SKM-1 treated with dmso at 0.1 percent for 144 hours (cell line): ENCODE data around the gene ADD3.

ENCODE experiments used
- DNase-seq: peaks from one replicate; lab custom pipeline; 2025; ENCODE audit not compliant: unreplicated experiment; lab: John Stamatoyannopoulos, UW

The ADD3 gene

DNA sequence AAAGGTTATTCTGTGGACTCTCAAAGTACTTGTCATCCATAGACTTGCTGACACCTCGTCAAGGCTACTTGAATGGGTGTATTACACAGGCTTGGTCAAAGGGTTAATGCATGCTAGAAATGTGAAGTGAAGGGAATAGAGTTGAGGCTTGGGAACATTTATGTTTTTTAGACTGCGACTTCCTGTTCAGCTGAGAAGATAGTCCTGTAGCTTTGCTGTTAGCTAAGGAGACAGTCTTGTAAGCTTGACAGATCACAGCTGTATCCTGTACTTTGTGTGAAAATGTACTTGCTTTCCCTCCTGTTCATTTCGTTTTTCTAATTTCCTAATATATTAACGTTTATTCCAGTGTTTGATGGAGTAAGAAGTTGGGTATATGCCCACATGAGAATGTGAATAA lies 52.1 kb downstream of the ADD3 start:
- DNase-seq = no peak

DNA sequence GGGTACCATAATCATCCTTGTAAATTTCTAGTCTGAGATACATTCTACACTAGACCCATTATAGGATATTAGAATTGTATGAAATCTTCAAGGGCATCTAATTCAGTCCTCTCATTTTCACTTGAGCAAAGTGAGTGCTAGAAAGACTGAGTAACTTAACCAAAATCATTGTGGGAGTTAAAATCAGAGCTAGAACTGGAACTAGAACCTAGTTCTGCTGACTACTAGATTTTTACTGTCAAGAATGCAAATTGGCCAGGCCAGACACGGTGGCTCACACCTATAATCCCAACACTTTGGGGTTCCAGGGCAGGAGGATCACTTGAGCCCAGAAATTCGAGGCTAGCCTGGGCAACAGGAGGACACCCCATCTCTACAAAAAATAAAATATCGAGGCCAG lies 53.9 kb downstream of the ADD3 start:
- DNase-seq = no peak

DNA sequence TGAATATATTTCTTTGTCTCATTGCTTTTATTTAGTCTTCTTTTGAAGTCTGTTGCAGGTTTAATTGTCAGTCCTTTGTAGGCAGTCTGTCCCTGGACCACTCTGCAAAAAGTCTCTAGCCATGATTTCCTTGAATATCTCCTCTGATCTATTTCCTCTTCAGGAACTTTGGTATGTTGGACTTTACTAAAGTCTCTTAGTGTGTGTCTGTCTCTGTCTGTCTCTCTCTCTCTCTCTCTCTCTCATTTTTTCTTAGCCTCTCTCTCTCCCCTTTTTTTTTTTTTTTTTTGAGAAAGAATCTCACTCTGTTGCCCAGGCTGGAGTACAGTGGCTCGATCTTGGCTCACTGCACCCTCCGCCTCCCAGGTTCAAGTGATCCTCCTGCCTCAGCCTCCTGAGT lies 57.5 kb downstream of the ADD3 start:
- no peak for DNase-seq

DNA sequence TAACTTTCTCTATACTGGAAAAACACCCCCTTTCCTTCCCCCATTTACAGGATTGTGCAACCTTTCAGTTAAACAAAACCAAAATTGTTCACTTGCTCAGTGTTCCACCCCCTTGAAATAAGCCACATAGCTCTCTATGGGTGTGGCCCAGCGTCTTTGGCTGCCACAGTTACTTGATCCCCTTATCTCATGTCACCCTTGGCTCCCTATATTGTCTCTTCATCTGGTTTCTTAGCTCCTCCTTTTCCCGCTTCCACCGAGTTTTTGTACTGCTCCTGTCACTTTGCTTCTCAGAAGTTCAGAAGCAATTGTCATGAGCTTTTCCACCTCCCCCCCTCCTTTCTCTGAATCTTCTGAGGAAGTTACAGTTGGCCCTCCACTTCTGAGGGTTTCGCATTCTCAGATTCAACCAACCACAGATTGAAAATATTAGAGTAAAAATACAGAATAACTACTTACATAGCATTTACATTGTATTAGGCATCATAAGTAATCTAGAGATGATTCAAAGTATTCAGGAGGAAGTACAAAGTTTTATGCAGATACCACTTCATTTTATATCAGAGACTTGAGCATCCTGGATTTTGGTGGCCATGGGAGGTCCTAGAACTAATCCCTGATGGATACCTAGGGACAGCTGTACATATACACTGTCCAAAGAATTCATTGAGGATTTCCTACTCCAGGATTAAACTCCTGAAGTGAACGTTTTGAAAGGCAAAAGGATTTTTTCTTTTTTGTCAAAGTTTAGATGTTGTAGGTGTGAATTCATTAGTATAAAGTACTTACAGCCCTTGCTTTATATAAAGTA lies 60.4 kb downstream of the ADD3 start:
- peak; percentile 37 for DNase-seq

DNA sequence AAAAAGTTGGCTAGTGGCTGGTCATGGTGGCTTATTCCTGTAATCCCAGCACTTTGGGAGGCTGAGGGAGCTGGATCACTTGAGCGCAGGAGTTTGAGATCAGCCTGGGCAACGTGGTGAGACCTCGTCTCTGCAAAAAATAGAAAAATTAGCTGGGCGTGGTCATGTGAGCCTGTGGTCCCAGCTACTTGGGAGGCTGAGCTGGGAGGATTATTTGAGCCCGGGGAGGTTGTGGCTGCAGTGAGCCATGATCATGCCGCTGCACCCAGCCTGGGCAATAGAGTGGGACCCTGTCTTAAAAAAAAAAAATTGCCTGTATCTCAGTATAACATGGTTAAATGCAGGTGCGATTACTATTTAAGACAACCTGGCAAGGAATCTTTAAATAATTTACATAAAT lies 61.0 kb downstream of the ADD3 start:
- no peak for DNase-seq

DNA sequence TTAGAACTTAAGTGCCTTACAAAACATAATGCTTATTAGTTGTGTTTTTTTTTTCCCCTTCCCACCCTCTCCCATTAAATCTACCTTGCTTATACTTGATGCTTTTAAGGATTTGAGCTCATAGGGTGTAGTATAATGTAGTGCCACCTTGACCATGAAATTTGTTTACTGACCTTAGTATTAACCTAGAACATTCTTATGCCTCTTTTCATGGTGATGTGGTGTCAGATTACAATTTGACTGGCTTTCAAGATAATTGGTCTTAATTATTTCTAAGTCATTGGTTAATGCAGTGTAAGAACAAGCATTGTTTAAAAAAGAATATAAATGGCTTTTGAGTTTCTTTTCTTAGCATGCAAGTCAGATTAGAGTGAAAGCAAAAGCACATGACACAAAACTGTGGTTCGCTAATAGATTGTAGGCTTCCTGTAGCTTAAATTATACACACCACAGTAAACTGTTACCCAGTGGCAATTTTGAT lies 61.8 kb downstream of the ADD3 start:
- no peak for DNase-seq

DNA sequence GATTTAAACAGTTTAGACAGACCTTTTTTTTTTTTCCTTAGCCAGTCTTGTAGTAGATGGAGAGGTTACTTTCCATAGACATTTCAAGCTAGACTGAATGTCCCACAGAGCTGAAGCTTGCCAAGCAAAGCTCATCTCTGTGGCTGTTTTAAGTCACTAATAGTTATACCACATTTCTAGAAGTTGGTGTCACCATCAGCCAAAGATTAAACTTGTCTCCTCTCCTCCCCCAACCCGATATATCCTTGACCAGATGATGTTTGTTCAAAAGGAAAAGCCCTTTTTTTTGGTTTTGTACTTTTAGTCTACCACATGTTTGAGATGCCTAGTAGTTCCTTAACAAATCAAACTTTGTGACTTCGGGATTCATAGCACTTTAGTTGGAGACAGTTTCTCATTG lies 66.1 kb downstream of the ADD3 start:
- DNase-seq = no peak

DNA sequence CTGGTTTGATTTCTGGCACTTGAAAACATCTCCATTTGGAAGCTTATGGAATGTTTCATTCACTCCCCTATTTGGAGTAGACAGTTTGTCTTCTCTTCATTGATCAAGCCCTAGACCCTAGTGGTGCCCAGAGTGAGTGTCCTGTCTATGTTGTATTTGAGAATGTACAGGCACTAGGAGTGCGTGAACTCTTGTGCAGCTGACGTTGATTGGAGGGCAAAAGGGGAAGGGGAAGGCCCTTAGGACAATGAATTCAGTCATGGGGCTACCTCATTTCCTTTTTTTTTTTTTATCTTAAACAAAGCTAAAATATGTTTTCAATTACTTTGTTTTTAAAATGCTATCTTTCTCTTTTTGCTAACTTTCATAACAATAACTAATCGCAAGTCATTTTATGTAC lies 66.5 kb downstream of the ADD3 start:
- DNase-seq = peak; percentile 9

DNA sequence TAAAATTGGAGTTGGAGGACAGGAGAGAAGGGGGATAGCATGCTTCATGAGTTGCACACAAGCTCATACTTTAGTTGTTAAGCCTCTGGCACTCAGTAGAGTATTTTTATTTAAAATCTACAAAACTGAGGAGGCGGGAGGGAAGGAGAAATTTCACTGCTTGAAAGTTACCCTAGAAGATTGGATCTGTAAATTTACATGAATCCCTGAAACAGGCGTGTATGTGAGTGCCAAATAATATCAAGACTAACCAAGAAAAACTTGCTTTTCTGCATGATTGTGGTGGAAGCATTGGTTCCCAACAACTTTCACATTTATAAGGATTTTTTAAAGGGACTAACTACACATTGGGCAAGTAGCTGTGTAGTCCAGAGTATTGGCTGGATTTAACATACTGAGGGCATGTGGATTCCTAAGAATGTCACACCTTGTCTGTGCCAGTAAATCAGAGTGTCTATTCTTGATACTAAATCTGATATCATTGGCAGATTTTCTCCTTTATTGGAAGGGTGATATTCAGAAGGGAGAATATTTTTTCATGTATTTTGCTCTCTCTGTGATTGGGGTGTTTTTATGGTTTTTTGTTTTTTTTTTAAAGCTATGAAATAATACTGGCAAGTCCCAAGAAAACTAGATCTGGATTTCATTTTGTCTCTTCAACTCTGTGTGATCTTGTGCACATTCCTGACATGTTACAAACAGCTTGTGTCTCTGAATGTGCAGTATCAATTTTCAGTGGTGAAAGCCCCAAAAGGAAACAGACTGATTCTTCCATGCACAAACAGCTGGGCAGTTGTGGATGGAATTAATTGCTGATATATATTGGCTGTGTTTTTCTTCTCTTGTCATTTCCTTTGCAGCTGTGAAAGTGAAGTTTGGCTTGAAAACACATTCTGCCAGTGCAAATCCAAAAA lies 67.2 kb downstream of the ADD3 start:
- DNase-seq = no peak

DNA sequence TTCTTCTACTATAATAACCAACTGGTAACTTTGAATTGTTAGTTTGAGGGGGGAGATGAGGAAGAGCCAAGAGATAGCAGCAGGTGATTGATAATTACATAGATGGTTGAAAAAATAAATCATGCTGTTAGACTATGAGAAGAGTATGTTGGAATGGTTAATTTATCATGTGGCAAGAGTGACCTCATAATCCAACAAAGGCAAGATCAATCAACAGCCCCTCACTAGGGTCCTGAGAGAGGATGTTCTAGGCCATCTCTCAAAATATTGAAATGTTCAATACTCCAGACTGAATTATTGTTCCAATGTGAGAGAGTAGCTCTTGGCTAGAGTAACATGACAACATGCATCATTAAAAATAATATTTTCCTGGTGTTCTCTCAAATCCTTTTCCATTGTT lies 67.9 kb downstream of the ADD3 start:
- no peak for DNase-seq

DNA sequence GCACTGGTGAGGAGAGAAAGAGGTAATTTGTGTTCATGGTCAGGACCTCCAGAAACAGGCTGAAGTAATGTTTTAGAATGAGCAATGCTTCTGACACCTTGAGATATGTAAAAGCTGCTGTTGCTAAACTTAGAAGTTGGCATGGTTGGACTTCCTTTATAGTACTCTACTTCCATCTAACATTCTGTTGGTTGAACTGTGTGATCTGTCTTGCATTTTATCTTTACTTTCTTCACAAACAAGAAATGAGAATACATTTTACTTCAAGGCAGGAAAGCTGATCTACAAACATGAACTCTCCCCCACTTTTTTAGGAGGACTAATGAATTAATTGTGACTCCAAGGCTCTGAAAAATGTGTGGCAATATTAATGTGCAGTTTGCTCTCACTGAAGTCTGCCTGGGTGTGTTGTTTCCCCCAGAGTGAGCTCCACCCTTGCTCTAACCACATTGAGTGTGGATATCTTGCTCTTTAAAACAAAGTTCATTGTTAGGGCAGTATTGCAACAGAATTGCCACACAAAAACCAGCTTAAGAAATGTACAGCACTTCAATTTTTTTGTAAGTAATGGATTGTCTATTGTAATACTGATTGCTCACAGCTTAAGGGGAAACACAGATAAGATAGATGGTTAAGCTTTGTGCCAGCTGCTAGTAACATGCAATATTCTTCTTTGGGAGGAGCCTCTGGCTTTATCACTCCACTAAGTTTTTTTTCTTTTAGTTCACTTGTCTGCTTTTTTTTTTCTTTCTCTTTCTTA lies 69.0 kb downstream of the ADD3 start:
- peak; percentile 99 for DNase-seq

DNA sequence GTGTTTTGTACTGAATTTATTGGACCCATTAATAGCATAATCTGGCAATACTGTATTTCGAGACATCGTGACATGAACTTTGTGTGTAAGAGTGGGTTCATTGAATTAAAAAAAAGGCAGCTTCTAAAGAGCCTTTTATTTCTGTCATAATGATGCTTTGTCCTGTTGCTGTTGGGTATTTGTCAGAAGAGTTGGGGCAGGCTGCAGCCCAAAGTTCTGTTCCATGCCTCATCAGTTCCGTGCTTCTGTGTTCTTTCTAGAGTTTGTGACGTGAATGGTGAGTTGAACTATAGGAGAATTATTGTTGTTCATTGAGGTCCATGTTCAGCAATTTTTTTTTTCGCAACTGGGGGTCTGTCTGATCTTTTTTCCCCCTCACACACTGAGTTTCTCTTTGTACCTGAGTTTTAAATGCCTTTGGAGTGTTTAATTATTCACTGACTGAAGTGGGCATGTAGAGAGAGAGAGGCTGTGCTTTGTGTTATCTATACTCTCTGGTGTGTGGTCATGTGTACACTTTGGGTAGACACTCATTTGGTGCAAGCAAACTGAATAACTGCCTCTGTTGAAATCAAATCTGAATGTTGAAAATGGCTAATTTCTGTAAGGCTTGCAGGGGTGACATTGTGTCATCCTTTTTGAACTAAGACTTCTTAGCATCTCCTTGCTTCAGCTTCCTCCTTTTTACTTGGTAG lies 69.8 kb downstream of the ADD3 start:
- peak; percentile 92 for DNase-seq

DNA sequence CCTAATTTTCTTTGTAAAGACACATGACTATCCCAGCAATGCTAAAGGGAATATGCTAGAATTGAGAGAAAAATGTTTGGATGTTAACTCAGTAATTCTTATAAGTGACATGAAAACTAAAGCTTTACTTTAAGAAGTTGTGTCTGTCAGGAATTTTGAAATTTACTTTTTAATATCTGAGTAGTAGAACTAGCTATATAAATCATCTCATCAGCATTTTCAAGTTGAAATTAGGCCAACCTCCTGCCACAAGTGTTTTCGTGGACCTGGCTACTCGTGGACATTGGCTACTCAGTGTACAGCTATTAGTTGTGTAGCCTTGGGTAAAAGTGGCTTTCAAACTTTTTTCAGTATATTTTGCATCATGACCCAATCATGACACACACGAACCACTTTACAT lies 70.5 kb downstream of the ADD3 start:
- no peak for DNase-seq

DNA sequence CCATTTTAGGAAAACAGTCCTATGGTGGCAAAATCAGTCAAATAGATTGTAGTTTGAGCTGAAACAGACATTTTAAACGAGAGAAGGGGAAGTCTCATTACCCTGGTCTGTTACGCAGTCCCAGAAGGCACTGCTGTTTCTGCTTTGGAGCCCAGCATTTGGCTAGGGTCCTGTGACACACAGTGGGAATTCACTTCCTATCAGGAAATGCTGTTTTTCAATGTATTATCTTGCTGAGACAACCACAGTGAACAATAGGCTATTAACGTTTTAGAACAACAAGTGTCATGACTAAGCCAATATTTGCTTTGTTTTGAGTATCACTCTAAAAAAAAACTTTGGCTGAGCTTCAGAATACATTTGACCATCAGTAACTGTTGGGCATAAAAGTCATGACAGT lies 74.1 kb downstream of the ADD3 start:
- no peak for DNase-seq

DNA sequence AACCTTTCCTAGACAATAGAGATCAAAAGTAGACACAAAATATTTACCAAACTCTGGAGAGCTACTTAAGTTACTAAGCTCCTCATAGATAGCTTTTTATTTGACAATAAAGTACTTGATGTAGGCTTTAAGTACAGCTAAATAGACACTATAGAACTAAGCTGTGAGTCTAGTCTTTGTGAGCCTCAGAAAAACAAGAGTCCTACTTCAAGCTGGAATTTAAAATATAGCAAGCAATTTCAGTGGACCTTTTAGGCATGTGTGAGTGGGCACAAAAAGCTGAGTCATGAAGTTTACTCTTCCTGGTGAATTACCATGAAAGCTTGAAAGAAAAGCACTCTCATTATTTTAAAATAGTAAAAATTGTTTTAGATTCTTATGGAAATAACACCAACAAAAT lies 76.1 kb downstream of the ADD3 start:
- no peak for DNase-seq

DNA sequence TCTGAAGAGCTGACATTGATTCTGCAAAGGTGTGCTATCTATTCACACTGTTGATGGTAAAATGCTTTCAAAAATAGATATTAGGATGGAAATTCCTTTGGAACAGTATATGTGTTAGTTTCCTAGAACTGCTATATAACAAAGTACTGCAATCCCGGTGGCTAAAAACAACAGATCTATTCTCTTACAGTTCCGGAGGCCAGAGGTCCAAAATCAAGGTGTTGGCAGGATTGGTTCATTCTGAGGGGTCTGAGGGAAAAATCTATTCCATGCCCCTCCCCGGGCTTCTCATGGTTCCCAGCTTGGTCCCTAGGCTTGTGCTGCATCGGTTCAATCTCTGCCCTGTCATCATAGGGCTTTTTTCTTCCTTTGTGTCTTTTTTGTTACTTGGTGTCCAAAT lies 79.9 kb downstream of the ADD3 start:
- DNase-seq = no peak

DNA sequence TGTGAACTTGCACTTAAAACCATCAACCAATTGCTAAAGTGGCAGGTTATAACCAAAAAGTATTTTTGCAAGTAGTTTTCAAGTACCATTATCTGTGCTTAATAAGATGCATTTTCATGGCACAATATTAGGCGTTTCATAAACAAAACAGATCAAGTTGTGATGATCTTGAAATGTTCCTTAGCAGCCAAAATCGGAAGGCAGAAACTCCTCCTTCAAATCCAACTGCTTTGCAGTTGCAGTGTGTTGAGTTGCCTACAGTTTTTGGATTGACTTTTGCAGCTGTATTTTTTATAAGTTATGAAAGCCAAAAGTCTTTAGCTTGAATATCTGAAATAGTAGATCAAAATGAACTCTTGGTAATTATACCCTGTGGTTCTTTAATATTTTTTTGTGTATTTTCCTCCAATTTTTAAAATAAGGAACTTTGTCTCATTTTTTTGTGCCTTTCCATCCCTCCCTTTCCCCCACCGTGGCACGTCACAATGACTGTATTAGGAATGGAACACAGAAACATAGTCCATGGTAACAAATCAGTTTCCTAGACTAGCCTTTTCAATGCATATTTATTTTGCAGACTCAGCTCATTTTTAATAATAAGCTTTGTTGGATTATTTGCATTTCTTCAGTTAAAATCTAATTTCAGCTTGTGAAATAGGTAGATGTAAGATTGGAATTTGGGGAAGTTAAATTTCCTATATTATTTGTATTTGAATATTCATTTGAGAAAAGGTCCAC lies 80.8 kb downstream of the ADD3 start:
- DNase-seq = no peak

DNA sequence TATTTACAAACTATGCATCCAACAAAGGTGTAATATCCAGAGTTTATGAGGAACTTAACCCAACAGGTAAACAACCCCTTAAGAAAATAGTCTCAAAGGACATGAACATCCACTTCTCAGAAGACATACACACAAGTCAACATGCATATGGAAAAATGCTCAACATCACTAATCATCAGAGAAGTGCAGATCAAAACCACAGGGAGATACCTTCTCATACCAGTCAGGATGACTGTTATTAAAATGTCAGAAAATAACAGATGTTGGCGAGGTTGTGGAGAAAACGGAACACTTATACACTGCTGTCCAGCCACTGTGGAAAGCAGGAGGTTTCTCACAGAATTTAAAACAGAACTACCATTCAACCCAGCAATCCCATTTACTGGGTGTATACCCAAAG lies 84.0 kb downstream of the ADD3 start:
- no peak for DNase-seq

DNA sequence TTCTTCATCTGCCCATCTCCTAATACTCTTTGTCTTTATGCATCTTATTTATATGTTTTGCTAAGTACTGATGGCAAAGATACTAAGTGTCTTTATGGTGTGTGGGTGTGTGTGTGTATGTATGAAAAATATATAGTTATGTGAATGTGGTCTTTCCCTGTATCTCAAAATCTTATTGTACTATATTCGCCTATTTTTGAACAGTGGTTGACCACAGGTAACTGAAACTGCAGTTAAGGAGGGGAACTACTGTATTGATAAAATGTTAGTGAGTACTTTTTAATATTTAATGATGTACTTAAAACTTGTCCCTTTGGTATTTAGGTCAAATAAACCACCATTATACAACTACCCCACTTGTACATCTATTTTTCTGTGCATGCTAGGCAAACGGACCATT lies 85.9 kb downstream of the ADD3 start:
- DNase-seq = no peak

DNA sequence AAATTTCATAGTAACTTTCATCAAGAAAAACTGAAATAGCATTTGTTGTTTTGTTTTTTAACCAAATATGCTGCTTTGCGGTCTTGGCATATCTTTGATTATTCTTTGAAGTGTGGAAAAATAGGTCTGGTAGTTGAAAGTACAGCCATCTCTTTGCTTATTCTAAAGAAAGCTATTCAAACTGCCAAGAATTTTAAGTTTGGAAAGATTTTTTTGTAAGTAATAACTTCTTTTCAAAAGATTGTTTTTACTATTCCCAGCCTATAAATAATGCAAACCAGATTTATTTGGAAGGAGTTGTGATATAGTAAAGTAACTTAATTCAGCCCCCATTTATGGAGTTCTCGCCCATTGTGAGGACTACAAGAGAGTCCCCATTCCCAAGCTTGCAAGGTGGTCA lies 87.0 kb downstream of the ADD3 start:
- DNase-seq = no peak
